Inferior parietal cortex (tissue), 1 donor: ENCODE results near the gene BRD3.

ENCODE experiments used
- DNase-seq: peaks from one replicate; pipeline ENCODE4 v3.0.0-alpha.2; 2016; ENCODE audit errors: extremely low spot score

The BRD3 gene

GRCh38 chr9:134039386-134040175 is 28.2 kb downstream of the BRD3 start:
- no peak for DNase-seq

- DNase-seq, result no peak
These were observed 30.2 kb downstream of the BRD3 start for GRCh38 chr9:134037641-134038040.

- no peak for DNase-seq
These were observed 31.7 kb downstream of the BRD3 start for GRCh38 chr9:134036130-134036529.

GRCh38 chr9:134035041-134036039 is 32.5 kb downstream of the BRD3 start:
- DNase-seq, result no peak

- no peak for DNase-seq
These were observed 33.4 kb downstream of the BRD3 start for GRCh38 chr9:134034215-134035040.

GRCh38 chr9:134033516-134034214 is 34.2 kb downstream of the BRD3 start:
- no peak for DNase-seq

GRCh38 chr9:134032456-134033222 is 35.2 kb downstream of the BRD3 start:
- DNase-seq, result no peak

GRCh38 chr9:134031783-134032182 is 36.0 kb downstream of the BRD3 start:
- no peak for DNase-seq

- DNase-seq, result no peak
These were observed 36.9 kb downstream of the BRD3 start for GRCh38 chr9:134030821-134031470.

GRCh38 chr9:134029248-134030226 is 38.3 kb downstream of the BRD3 start:
- no peak for DNase-seq

GRCh38 chr9:134028575-134029247 is 39.1 kb downstream of the BRD3 start:
- no peak for DNase-seq

- DNase-seq, result no peak
These were observed 39.8 kb downstream of the BRD3 start for GRCh38 chr9:134028076-134028475.

GRCh38 chr9:134027561-134027960 is 40.3 kb downstream of the BRD3 start:
- no peak for DNase-seq

GRCh38 chr9:134026981-134027380 is 40.8 kb downstream of the BRD3 start:
- no peak for DNase-seq

GRCh38 chr9:134026581-134026980 is 41.2 kb downstream of the BRD3 start:
- no peak for DNase-seq

- peak; percentile 23 for DNase-seq
These were observed 42.0 kb downstream of the BRD3 start for GRCh38 chr9:134025606-134026541.
